Activated T-helper 9 cell treated with anti-CD3 and anti-CD28 coated beads, Interleukin-2, amount 50 U/mL, for 16 hours (primary cell): ENCODE results near the gene ASAP3.

Experiments
- DNase-seq: peaks from one replicate; pipeline ENCODE4 v3.0.0-alpha.2; 2020; ENCODE audit warnings: low read depth

Gene ASAP3

GRCh38 chr1:23477359-23478144 lies 6.4 kb downstream of the ASAP3 start:
- no peak for DNase-seq

GRCh38 chr1:23475641-23476040 lies 8.3 kb downstream of the ASAP3 start:
- no peak for DNase-seq

GRCh38 chr1:23475134-23475628 lies 8.8 kb downstream of the ASAP3 start:
- no peak for DNase-seq

- no peak for DNase-seq
Observed at GRCh38 chr1:23473037-23473800, 10.8 kb downstream of the ASAP3 start.

- no peak for DNase-seq
Observed at GRCh38 chr1:23472351-23473036, 11.5 kb downstream of the ASAP3 start.

- no peak for DNase-seq
Observed at GRCh38 chr1:23471473-23472075, 12.4 kb downstream of the ASAP3 start.

GRCh38 chr1:23470282-23471070 lies 13.5 kb downstream of the ASAP3 start:
- no peak for DNase-seq

- no peak for DNase-seq
Observed at GRCh38 chr1:23469372-23469982, 14.5 kb downstream of the ASAP3 start.

GRCh38 chr1:23466423-23466989 lies 17.5 kb downstream of the ASAP3 start:
- DNase-seq, result no peak

- DNase-seq, result no peak
Observed at GRCh38 chr1:23463286-23463685, 20.7 kb downstream of the ASAP3 start.

- no peak for DNase-seq
Observed at GRCh38 chr1:23462766-23463165, 21.2 kb downstream of the ASAP3 start.

- no peak for DNase-seq
Observed at GRCh38 chr1:23461050-23461449, 22.9 kb downstream of the ASAP3 start.

- no peak for DNase-seq
Observed at GRCh38 chr1:23460519-23460918, 23.5 kb downstream of the ASAP3 start.

- DNase-seq, result no peak
Observed at GRCh38 chr1:23459338-23459757, 24.6 kb downstream of the ASAP3 start.

GRCh38 chr1:23456226-23456625 lies 27.8 kb downstream of the ASAP3 start:
- DNase-seq, result no peak

GRCh38 chr1:23453455-23454000 lies 30.5 kb downstream of the ASAP3 start:
- no peak for DNase-seq

GRCh38 chr1:23452011-23452411 lies 32.0 kb downstream of the ASAP3 start:
- DNase-seq, result no peak

- DNase-seq, result no peak
Observed at GRCh38 chr1:23451441-23451840, 32.5 kb downstream of the ASAP3 start.

GRCh38 chr1:23450894-23451293 lies 33.1 kb downstream of the ASAP3 start:
- DNase-seq, result no peak

GRCh38 chr1:23449958-23450357 lies 34.0 kb downstream of the ASAP3 start:
- no peak for DNase-seq
